CD4-positive, CD25-positive, alpha-beta regulatory T cell (primary cell): ENCODE results near the gene CS. TPM values are rescaled to one million over a fixed set of nuclear protein-coding genes. Genes with fewer than 3 reads are reported as not detected.
"Not testable (repeated sequence)": the region's sequence is repeated elsewhere in the genome, so short reads cannot be mapped to it uniquely, and the experiment has no call there.

ENCODE experiments used
- ATAC-seq, 2 donors: fragments of 150-1000 bp; cut with Tn5 transposase; one replicate each; pipeline ENCODE4 v1.10.0; 2021; ENCODE audit warnings: low read depth in 2 of 2, moderate number of reproducible peaks in 2 of 2, moderate library complexity in 1 of 2
- DNase-seq, 3 donors: peaks; one replicate each; pipeline versions ENCODE4 v3.0.0 to v3.0.0-alpha.2; 2012 to 2022; ENCODE audit warnings: mixed read lengths in 1 of 3
- H3K27ac ChIP-seq: one replicate; pipeline ENCODE4 v1.7.0; 2013; ENCODE audit warnings: mild to moderate bottlenecking, low read length; ENCODE audit not compliant: insufficient read depth, poor library complexity, severe bottlenecking
- H3K27me3 ChIP-seq: one replicate; pipeline ENCODE4 v1.7.0; 2013; ENCODE audit warnings: low read length; ENCODE audit not compliant: control insufficient read depth, insufficient read depth
- H3K36me3 ChIP-seq: one replicate; pipeline ENCODE4 v1.7.0; 2013; ENCODE audit warnings: mild to moderate bottlenecking, low read length, moderate library complexity; ENCODE audit not compliant: control insufficient read depth, insufficient read depth
- H3K4me1 ChIP-seq: 2 replicates; pipeline ENCODE4 v1.7.0; 2013; ENCODE audit warnings: mild to moderate bottlenecking, low read length; ENCODE audit not compliant: insufficient read depth, control insufficient read depth, poor library complexity, severe bottlenecking
- H3K4me3 ChIP-seq: one replicate; pipeline ENCODE4 v1.7.0; 2013; ENCODE audit warnings: low read depth, mild to moderate bottlenecking, low read length, moderate library complexity
- H3K9me3 ChIP-seq, 2 experiments: 1 replicate in 1 of 2; 2 replicates in 1 of 2; pipeline ENCODE4 v1.7.0; 2013; ENCODE audit warnings: low read length in 2 of 2, mild to moderate bottlenecking in 1 of 2, moderate library complexity in 1 of 2; ENCODE audit not compliant: control insufficient read depth in 2 of 2
- H3K27ac Mint-ChIP-seq, 3 donors: one replicate each; pipeline ENCODE4 v1.8.0; 2020 to 2022; ENCODE audit warnings: mild to moderate bottlenecking in 3 of 3, mixed read lengths in 3 of 3, moderate library complexity in 2 of 3
- H3K27me3 Mint-ChIP-seq: one replicate; pipeline ENCODE4 v1.8.0; 2022; ENCODE audit warnings: mild to moderate bottlenecking, mixed read lengths
- H3K36me3 Mint-ChIP-seq: one replicate; pipeline ENCODE4 v1.8.0; 2020; ENCODE audit warnings: mixed read lengths
- H3K4me1 Mint-ChIP-seq, 4 donors: one replicate each; pipeline ENCODE4 v1.8.0; 2020 to 2022; ENCODE audit warnings: mixed read lengths in 4 of 4, mild to moderate bottlenecking in 1 of 4
- H3K4me3 Mint-ChIP-seq, 4 donors: one replicate each; pipeline ENCODE4 v1.8.0; 2020 to 2022; ENCODE audit warnings: mild to moderate bottlenecking in 4 of 4, mixed read lengths in 4 of 4, moderate library complexity in 3 of 4
- H3K9me3 Mint-ChIP-seq, 7 donors: one replicate each; pipeline ENCODE4 v1.8.0; 2020 to 2022; ENCODE audit warnings: mixed read lengths in 7 of 7, mild to moderate bottlenecking in 3 of 7, moderate library complexity in 2 of 7
- polyA plus RNA-seq, 4 donors: library from polyadenylated mRNA; unstranded; fragments of 300-500 nt; fragmentation: Illumina TruSeq; gene quantifications; one replicate each; pipeline ENCODE4 v1.2.3, GENCODE V29; 2021
- total RNA-seq: library from RNA; stranded (reverse); gene quantifications from one replicate; pipeline ENCODE4 v1.2.3, GENCODE V29; 2022

CS gene
- total and polyA plus RNA-seq, 5 donors from 2014 or later, result 69.3 to 173 (median 77.3) TPM

- H3K27ac Mint-ChIP-seq, result no peak overlapping the region
Measured at GRCh38 chr12:56278905-56279304, 21.2 kb downstream of the CS start.

GRCh38 chr12:56274299-56274698 is 25.8 kb downstream of the CS start:
- no peaks in the 10 kb centered on the region for H3K9me3 Mint-ChIP-seq
- no peak for ATAC-seq
- no peaks in the 10 kb centered on the region for H3K27me3 Mint-ChIP-seq
- peaks cover 26% of the 10 kb centered on the region for H3K36me3 Mint-ChIP-seq
- peak overlapping the region in 1 of 4 donors; percentile 34 for H3K4me3 Mint-ChIP-seq
- Histone ChIP-seq H3K36me3 (peaks cover 76% of the 10 kb centered on the region), H3K4me3 (no peak overlapping the region), H3K27me3 (no peaks in the 10 kb centered on the region), H3K4me1 (no peaks in the 10 kb centered on the region), H3K27ac (no peak overlapping the region), H3K9me3 (no peaks in the 10 kb centered on the region)
- DNase-seq, result no peak
- peaks cover 0 to 6% (median under 1%) of the 10 kb centered on the region in 4 donors for H3K4me1 Mint-ChIP-seq
- H3K27ac Mint-ChIP-seq, result peak overlapping the region in 1 of 3 donors; percentile 16

More at GRCh38 chr12:56278905-56279304, 21.2 kb downstream of the CS start:
- no peak for DNase-seq
- Mint-ChIP-seq H3K9me3 (no peaks in the 10 kb centered on the region), H3K4me3 (no peak overlapping the region), H3K36me3 (peaks cover 41% of the 10 kb centered on the region), H3K27me3 (no peaks in the 10 kb centered on the region), H3K4me1 (peaks cover 0 to 2% (median 0%) of the 10 kb centered on the region in 4 donors)
- ATAC-seq, result no peak
- no peaks in the 10 kb centered on the region for H3K27me3 ChIP-seq
- H3K4me3 ChIP-seq, result no peak overlapping the region
- H3K36me3 ChIP-seq, result peaks cover 85% of the 10 kb centered on the region
- no peak overlapping the region for H3K27ac ChIP-seq
- H3K9me3 ChIP-seq, result no peaks in the 10 kb centered on the region
- no peaks in the 10 kb centered on the region for H3K4me1 ChIP-seq

DNA sequence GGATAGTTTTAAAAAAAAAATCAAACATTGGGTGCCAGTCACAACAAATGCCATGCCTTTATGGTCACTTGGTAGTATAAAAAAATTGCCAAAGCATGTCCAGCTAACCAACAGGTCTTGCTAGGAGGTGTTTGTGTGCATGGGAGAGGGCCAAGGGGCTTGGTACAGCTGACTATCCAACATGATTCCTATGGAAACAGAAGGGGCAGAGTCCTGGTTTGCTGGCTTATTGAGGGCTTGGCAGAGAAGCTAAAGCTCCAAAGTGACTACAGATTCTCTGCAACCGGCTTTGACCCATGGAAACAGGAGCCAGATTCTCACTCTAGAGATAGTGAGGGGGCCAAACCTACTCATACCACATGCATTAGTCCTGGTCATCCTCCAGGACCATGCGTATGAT is 27.7 kb downstream of the CS start:
- peaks cover 58% of the 10 kb centered on the region for H3K36me3 ChIP-seq
- H3K9me3 Mint-ChIP-seq, result not testable (repeated sequence)
- peaks cover 21% of the 10 kb centered on the region for H3K36me3 Mint-ChIP-seq

DNA sequence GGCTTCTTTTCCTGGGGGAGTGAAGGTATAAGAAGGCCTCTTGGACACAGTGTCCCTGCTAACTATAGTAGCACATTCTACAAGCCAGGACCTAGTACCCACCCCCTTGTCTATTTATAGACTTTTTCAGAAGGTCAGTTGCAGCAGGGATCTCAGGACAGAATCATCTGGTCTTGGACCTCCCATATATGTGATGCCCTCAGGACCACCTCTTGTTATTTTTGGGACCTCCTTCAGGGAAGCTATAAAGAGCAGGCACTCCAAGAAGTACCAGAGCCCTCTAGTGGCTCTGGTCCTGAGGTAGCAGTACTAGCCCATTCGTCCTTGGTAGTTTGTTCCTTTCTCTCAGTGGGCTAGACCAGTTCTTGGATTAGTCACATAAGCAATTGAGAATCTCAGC is 29.1 kb downstream of the CS start:
- H3K36me3 Mint-ChIP-seq, result peaks cover 21% of the 10 kb centered on the region
- peaks cover 50% of the 10 kb centered on the region for H3K36me3 ChIP-seq
- H3K9me3 ChIP-seq, result no peaks in the 10 kb centered on the region
- peaks cover 10 to 23% (median 12%) of the 10 kb centered on the region in 4 donors for H3K4me1 Mint-ChIP-seq
- H3K4me3 ChIP-seq, result no peak overlapping the region
- no peaks in the 10 kb centered on the region for H3K9me3 Mint-ChIP-seq
- H3K27ac Mint-ChIP-seq, result no peak overlapping the region
- peak overlapping the region in 1 of 4 donors; percentile 76 for H3K4me3 Mint-ChIP-seq
- no peaks in the 10 kb centered on the region for H3K27me3 ChIP-seq
- DNase-seq (peak in 1 of 3 donors; percentile 25), ATAC-seq (no peak)
- H3K4me1 ChIP-seq, result peaks cover 14% of the 10 kb centered on the region
- H3K27me3 Mint-ChIP-seq, result no peaks in the 10 kb centered on the region
- H3K27ac ChIP-seq, result no peak overlapping the region

More for the DNA sequence above, 27.7 kb downstream of the CS start:
- DNase-seq, H3K27ac Mint-ChIP-seq, H3K27me3 Mint-ChIP-seq, H3K4me3 Mint-ChIP-seq, H3K4me1 ChIP-seq, H3K9me3 ChIP-seq, H3K27ac ChIP-seq, H3K4me3 ChIP-seq, ATAC-seq, H3K27me3 ChIP-seq: not testable (repeated sequence)
- H3K4me1 Mint-ChIP-seq, result peaks cover 6 to 11% (median 6%) of the 10 kb centered on the region in 4 donors

DNA sequence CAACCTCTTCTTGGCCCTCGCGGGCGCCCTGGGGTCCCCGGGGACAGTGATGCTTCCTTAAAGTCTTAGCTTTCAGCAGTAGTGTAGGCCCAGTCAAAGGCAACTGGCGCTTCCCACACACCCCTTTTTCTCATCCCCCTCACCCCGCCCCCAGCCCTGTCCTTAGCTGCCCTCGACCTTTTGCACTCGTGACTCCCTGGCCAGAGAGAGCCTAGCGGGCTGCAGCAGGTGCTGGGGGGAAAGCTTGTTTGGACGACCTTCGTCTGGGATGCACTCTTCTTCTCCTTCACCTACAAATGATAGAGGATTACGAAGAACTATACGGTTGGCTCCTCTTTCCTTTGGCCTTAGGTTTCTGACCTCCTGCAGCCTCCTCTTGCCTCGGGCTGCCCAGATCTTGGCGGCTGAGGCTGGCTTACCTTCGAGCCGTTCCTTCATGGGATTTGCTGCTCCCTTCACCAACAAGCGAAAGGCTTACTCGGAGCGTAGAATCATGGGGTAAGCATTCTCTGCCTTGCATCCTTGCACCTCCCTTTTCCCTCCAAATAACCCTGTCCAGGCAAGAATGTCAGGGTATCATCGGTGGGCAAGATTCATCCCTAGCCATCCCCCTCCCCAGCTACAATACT is 32.6 kb downstream of the CS start:
- peak overlapping the region; percentile 72 for H3K4me3 ChIP-seq
- no peak for ATAC-seq
- no peaks in the 10 kb centered on the region for H3K9me3 Mint-ChIP-seq
- peaks cover 14% of the 10 kb centered on the region for H3K4me1 ChIP-seq
- peak overlapping the region; percentile 84 to 96 (median 88) for H3K4me3 Mint-ChIP-seq
- peaks cover 1% of the 10 kb centered on the region for H3K36me3 Mint-ChIP-seq
- H3K27ac Mint-ChIP-seq, result peak overlapping the region; percentile 74 to 97 (median 94)
- no peaks in the 10 kb centered on the region for H3K27me3 Mint-ChIP-seq
- H3K27me3 ChIP-seq, result no peaks in the 10 kb centered on the region
- peak overlapping the region; percentile 96 for H3K27ac ChIP-seq
- H3K36me3 ChIP-seq, result peaks cover 19% of the 10 kb centered on the region
- peaks cover 10 to 25% (median 13%) of the 10 kb centered on the region in 4 donors for H3K4me1 Mint-ChIP-seq
- no peak for DNase-seq
- H3K9me3 ChIP-seq, result no peaks in the 10 kb centered on the region

GRCh38 chr12:56266693-56267442 is 33.3 kb downstream of the CS start, which contains the start of gene COQ10A:
Gene COQ10A, plus strand, starts transcription at chr12:56266942. Its CDS starts 177 bp downstream, at chr12:56267119.
- Histone ChIP-seq H3K36me3 (peaks cover 16% of the 10 kb centered on the region), H3K4me1 (peaks cover 14% of the 10 kb centered on the region), H3K4me3 (peak within 1 kb of the TSS; percentile 86), H3K27me3 (no peaks in the 10 kb centered on the region), H3K9me3 (no peaks in the 10 kb centered on the region), H3K27ac (peak within 1 kb of the TSS; percentile 96)
- peak; percentile 89 to 92 (median 91) for DNase-seq
- Mint-ChIP-seq H3K27me3 (no peaks in the 10 kb centered on the region), H3K27ac (peak within 1 kb of the TSS; percentile 97), H3K9me3 (no peaks in the 10 kb centered on the region), H3K4me1 (peaks cover 10 to 25% (median 15%) of the 10 kb centered on the region in 4 donors), H3K36me3 (no peaks in the 10 kb centered on the region), H3K4me3 (peak within 1 kb of the TSS; percentile 91 to 98 (median 95))
- ATAC-seq, result peak; percentile 88 to 89

DNA sequence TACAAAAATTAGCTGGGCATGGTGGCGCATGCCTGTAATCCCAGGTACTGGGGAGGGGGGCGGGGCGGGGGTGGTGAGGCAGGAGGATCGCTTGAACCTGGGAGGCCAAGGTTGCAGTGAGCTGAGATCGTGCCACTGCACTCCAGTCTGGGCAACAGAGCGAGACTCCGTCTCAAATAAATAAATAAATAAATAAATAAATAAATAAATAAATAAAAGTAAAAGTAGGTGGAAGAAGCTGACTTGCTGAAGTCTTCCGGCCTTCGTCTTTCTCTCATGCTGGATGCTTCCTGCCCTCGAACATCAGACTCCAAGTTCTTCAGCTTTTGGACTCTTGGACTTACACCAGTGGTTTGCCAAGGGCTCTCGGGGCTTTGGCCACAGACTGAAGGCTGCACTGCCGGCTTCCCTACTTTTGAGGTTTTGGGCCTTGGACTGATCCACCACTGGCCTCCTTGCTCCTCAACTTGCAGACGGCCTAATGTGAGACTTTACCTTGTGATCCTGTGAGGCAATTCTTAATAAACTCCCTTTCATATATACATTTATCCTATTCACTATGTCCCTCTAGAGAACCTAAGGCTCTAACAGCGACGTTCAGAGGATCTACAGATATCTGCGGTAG is 34.0 kb downstream of the CS start:
- not testable (repeated sequence) for H3K27me3 ChIP-seq, H3K9me3 Mint-ChIP-seq, H3K9me3 ChIP-seq, H3K36me3 Mint-ChIP-seq, DNase-seq, H3K27me3 Mint-ChIP-seq, ATAC-seq
- Histone ChIP-seq H3K4me1 (peaks cover 14% of the 10 kb centered on the region), H3K4me3 (peak overlapping the region; percentile 86), H3K36me3 (peaks cover 15% of the 10 kb centered on the region), H3K27ac (peak overlapping the region; percentile 96)
- peak overlapping the region; percentile 89 to 98 (median 95) for H3K4me3 Mint-ChIP-seq
- peaks cover 10 to 25% (median 16%) of the 10 kb centered on the region in 4 donors for H3K4me1 Mint-ChIP-seq
- H3K27ac Mint-ChIP-seq, result peak overlapping the region; percentile 97
